ENCODE data around the gene LAMB3.

DNA sequence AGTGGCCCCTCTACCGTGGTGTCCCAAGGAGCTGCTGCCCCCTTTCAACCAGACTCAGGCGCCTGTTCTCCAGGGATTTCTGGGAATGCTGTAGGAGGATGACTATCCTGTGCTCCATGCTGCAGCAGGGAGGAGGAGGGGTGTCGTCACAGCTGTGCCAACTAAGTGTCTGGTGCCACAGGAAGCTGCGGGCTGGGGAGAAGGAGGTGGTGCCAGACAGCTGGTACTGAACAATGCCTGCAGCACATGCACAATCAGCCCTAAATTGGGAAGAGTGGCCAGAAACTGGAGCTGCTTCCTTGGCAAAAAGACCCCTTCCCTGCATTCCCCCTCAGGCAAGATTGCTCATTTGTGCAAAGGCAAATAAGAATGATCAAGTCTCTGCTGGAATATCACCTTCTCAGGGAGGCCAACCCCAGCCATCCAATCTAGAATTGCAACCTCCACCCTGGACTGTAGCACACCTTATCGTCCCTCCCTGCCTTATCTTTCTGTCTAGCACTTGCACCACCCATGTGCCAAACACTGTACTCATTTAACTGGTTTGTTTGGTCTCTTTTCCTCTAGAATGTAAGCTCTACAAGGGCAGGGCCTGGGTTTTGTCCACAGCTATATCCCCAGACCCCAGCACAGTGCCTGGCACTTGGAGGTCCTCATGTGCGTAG lies 33.3 kb downstream of the LAMB3 start:
- TF ChIP-seq CTCF (conservative IDR thresholded peaks at IDR 0.05; ENCODE audit: low read depth, low read length) = no peak
- TF ChIP-seq EZH2phosphoT487 (IDR thresholded peaks at IDR 0.05; ENCODE audit: borderline replicate concordance, low read length) = no peak
- TF ChIP-seq EZH2 (IDR thresholded peaks at IDR 0.05; ENCODE audit: low read length, unreplicated experiment) = no peak

All from PC-3 (cell line).